Large intestine (tissue), 3 donors: ENCODE results near the gene MGLL. TPM values are rescaled to one million over a fixed set of nuclear protein-coding genes. Genes with fewer than 3 reads are reported as not detected.

Source experiments
- DNase-seq, 2 donors: peaks; one replicate each; pipeline versions ENCODE4 v3.0.0 to v3.0.0-alpha.2; 2013
- H3K27ac ChIP-seq: one replicate; pipeline ENCODE4 v1.5.1; 2013; ENCODE audit warnings: low read length
- H3K27me3 ChIP-seq: 2 replicates; pipeline ENCODE4 v1.6.1; 2013; ENCODE audit warnings: low read length; ENCODE audit not compliant: control insufficient read depth, insufficient read depth
- H3K36me3 ChIP-seq: 2 replicates; pipeline ENCODE4 v1.6.1; 2013; ENCODE audit warnings: low read length; ENCODE audit not compliant: control insufficient read depth, insufficient read depth
- H3K4me1 ChIP-seq: one replicate; pipeline ENCODE4 v1.6.1; 2013; ENCODE audit warnings: low read length; ENCODE audit not compliant: control insufficient read depth, insufficient read depth
- H3K4me3 ChIP-seq: one replicate; pipeline ENCODE4 v1.5.1; 2013; ENCODE audit warnings: low read length
- H3K9me3 ChIP-seq: one replicate; pipeline ENCODE4 v1.6.1; 2013; ENCODE audit warnings: mild to moderate bottlenecking, low read depth, low read length, moderate library complexity; ENCODE audit not compliant: control insufficient read depth
- WGBS: methylation state at CpG from one replicate; pipeline ENCODE4 v1.1.5; 2013; ENCODE audit warnings: low lambda C conversion rate; ENCODE audit not compliant: insufficient coverage; 5-methylcytosine and 5-hydroxymethylcytosine counted together
- polyA plus RNA-seq: library from polyadenylated mRNA; unstranded; fragments of 120-200 nt; gene quantifications from one replicate; pipeline ENCODE4 v1.2.1, GENCODE V29; 2013

Gene MGLL
- polyA plus RNA-seq, 1 donor, result 22.8 TPM

DNA sequence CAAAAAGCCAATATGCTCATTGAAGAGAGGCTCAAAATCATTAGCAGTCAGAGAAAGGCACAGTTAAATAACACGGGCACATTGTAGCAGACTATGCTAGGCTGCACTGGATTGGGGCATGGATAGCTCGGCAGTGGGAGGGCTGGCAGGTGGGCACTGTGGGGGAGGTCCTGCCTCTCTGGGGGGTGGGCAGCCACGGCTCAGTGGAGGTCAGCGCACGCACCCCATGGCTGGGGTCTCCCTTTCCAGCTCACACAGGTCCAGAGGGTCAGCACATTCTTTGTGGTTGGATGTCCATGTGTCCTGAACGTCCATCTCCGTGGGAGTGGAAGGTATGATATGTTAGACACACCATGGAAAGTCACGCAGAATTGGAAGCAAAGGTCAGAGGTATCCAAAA is 18.4 kb upstream of the MGLL start:
- Histone ChIP-seq H3K27ac (no peak overlapping the region), H3K36me3 (no peaks in the 10 kb centered on the region), H3K4me1 (peaks cover 10% of the 10 kb centered on the region), H3K9me3 (no peaks in the 10 kb centered on the region), H3K27me3 (no peaks in the 10 kb centered on the region), H3K4me3 (no peak overlapping the region)
- no peak for DNase-seq
- WGBS, result 78% methylated on average over 1 of the region's 8 CpGs

DNA sequence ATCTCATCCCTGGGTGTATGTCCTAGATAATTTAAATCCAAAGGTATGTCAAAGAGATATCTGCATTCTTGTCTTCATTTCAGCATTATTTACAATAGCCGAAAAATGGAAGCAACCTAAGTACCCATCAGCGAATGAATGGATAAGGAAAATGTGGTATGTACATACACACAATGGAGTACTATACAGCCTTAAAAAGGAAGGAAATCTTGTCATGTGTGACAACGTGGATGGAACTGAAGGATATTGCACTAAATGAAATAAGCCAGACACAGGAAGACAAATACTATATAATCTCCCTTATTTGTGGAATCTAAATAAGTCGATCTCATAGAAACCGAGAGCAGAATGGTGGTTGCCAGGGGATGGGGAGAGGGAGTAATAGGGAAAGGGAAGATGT is 16.8 kb upstream of the MGLL start:
- WGBS, result 100% methylated on average over 2 of the region's 5 CpGs
- no peak for DNase-seq
- Histone ChIP-seq H3K27ac (no peak overlapping the region), H3K4me1 (peaks cover 17% of the 10 kb centered on the region), H3K9me3 (no peaks in the 10 kb centered on the region), H3K36me3 (no peaks in the 10 kb centered on the region), H3K27me3 (no peaks in the 10 kb centered on the region), H3K4me3 (no peak overlapping the region)

DNA sequence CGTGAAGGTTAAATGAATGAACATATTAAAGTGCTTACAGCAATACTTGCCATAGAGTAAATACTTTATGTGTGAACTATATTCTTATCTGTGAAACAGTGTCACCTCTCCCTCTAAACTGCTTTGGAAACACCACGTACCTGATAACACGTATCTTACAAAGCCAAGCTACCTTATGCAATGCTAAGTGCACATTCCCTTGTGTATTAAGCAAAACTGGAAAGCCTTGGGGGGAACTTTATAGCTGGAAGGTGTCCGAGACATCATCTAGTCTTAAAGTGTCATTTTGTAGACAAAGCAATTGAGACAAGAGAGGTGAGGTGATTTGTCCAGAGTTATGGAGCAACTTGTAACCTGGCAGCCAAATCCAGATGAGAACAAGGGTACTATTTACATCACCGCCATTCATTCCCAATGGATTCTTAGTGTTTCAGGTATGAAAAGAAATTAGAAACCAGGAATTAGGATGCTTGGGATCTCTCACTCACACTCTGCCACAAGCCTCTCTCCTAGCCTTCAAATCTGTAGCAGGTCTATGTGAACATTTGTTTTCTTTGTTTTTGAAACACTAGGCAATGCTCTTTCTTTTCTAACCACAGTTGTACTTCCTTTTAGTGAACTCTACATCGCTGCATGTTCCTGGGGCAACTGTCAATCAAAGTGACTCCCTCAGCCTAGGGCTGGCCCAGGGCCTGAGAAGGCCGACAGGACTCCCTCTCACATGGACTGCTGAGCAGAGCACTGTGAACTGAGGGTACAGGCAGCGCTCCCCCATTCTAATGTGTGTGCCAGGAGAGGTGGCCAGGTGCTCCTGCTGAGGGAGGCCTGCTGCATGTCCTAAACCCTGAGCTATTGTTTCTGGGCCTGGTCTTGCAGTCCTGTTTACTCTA is 13.9 kb upstream of the MGLL start:
- Histone ChIP-seq H3K4me3 (no peak overlapping the region), H3K36me3 (no peaks in the 10 kb centered on the region), H3K9me3 (no peaks in the 10 kb centered on the region), H3K4me1 (peaks cover 20% of the 10 kb centered on the region), H3K27me3 (no peaks in the 10 kb centered on the region), H3K27ac (peak overlapping the region; percentile 63)
- peak; percentile 47 to 76 for DNase-seq
- WGBS, result 71% methylated on average over 1 of the region's 8 CpGs

DNA sequence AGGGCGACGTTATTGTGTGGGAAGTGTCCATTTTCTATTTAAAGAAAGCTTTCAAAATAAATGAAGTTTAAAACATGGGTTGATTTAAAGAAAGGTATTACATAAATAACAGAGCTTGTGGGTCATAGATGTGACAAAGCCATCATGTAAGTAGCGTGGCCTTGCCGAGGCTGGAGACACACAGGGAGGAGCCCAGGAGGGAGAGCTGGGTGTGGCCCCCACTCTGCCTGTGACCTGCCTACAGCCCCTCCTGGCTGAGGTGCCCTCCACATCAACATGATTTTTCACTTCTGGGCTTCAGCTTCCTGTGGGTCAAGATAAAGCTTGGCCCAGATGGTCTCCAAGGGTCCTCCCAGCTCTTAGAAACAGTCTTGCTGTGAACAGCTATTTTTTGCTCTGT is 12.5 kb upstream of the MGLL start:
- no peak overlapping the region for H3K4me3 ChIP-seq
- peaks cover 20% of the 10 kb centered on the region for H3K4me1 ChIP-seq
- H3K27me3 ChIP-seq, result no peaks in the 10 kb centered on the region
- DNase-seq, result no peak
- H3K27ac ChIP-seq, result peak overlapping the region; percentile 51
- no peaks in the 10 kb centered on the region for H3K9me3 ChIP-seq
- no CpG with 5 or more reads among the region's 4 CpGs for WGBS
- H3K36me3 ChIP-seq, result no peaks in the 10 kb centered on the region

DNA sequence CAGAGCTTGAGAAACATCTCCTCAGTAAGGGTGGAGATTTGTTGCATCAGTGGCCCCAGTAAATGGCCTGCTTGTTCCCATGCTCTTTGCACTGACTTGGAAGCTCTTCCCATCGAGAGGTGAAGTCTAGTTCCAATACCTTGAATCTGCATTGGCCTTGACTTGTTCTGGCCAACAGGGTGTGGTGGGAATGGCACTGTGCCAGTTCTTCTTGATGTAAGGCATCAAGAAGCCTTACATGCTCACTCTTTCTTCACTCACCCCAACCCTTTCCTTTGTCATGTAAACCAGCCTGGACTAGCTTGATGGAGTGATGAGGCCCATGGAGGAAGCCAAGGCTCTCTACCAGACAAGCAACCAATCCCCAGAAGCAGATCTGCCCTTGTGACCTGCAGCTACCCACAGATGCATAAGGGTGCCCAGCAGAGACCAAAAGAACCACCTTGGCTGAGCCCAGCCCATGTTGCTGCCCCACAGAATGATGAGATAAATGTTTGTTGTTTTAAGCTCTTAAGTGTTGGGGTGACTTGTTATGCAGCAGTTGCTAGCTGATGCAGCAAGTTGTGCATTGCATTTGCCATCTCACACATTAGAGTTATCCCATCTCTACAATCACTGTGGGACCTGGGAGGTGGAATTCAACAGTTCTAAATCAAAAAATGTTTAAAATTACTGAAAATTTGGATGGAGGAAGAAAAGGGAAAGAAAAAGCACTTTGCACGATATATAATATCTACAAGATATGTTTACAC is 11.1 kb upstream of the MGLL start:
- no peak overlapping the region for H3K4me3 ChIP-seq
- no peak for DNase-seq
- H3K27me3 ChIP-seq, result no peaks in the 10 kb centered on the region
- H3K9me3 ChIP-seq, result peaks cover 6% of the 10 kb centered on the region
- H3K36me3 ChIP-seq, result no peaks in the 10 kb centered on the region
- 100% methylated on average over 1 of the region's 2 CpGs for WGBS
- H3K4me1 ChIP-seq, result peaks cover 20% of the 10 kb centered on the region
- no peak overlapping the region for H3K27ac ChIP-seq

DNA sequence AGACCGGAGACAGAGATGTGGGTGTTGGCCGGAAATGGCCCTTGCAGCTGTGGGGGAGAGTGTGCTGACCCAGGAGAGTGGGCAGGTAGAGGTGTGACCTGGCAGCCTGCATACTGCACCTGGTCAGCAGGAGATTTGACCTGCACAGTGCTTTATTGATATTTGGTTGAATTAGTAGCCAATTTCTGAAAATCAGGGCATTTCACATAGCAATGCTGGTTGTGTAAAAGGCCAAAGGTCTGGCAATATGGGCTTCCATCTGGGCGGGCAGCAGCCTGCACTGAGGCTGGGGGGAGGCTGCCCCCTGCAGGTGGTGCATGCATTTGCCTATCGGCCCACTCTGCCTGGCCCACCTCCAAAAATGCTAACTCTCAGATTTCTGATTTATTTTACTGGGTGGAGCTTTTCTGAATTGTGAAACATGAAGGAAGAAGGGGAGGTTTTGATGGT is 9.4 kb upstream of the MGLL start:
- H3K36me3 ChIP-seq, result no peaks in the 10 kb centered on the region
- H3K4me1 ChIP-seq, result peaks cover 19% of the 10 kb centered on the region
- H3K4me3 ChIP-seq, result no peak overlapping the region
- H3K9me3 ChIP-seq, result peaks cover 12% of the 10 kb centered on the region
- no peak for DNase-seq
- no peaks in the 10 kb centered on the region for H3K27me3 ChIP-seq
- no peak overlapping the region for H3K27ac ChIP-seq
- WGBS, result no CpG with 5 or more reads among the region's 4 CpGs

DNA sequence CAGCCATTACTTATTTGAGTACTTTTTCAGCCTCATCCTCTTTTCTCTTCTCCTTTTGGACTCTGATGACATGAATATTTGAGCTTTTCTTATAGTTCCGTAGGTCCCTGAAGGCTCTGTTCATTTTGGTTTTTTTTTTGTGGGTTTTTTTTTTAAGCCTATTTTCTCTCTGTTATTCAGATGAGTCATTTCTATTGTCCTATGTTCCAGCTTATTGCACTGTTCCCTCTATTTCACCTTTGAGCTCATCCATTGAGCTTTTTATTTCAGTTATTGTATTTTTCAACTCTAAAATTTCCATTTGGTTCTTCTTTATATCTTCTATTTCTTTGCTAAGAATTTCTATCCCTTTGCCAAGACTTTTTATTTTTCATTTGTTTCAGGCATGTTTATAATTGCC is 7.2 kb upstream of the MGLL start:
- no peak for DNase-seq
- H3K27me3 ChIP-seq, result no peaks in the 10 kb centered on the region
- peaks cover 12% of the 10 kb centered on the region for H3K9me3 ChIP-seq
- H3K4me3 ChIP-seq, result no peak overlapping the region
- H3K36me3 ChIP-seq, result no peaks in the 10 kb centered on the region
- WGBS, result no CpG with 5 or more reads among the region's 1 CpG
- H3K27ac ChIP-seq, result no peak overlapping the region
- peaks cover 3% of the 10 kb centered on the region for H3K4me1 ChIP-seq

DNA sequence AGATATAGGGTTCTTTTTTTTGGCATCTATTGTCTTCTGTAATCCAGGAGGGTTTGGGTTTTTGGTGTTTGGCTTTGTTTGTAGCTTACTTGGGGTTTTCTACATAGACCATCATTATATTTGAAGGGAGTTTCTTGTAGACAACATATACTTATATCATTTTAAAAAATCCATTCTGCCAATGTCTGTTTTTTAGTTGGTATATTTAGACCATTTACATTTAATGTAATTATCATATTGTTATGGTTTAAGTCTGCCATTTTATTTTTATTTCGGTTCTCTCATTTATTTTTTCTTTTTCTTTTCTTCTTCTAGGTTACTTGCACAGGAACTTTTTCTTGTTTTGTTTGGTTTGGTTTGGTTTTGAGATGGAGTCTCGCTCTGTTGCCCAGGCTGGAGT is 5.5 kb upstream of the MGLL start:
- H3K9me3 ChIP-seq, result peaks cover 12% of the 10 kb centered on the region
- 91% methylated on average over 1 of the region's 2 CpGs for WGBS
- H3K27ac ChIP-seq, result no peak overlapping the region

DNA sequence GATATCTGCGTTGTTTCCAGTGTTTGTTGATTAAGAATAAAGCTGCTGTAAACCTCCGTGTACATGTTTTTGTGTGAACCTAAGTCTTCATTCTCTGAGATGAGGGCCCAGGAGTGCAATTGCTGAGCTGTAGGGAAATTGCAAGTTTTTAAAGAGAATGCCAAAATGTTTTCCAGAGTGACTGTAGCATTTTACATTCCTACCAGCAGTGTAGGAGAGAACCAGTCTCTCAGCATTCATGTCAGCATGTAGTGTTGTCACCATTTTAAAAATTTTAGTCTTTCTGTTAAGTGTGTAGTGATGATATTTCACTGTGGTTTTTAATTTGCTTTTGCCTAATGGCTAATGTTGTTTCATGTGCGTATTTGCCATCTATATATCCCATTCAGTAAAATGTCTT is 3.4 kb upstream of the MGLL start:
- H3K27me3 ChIP-seq, result no peaks in the 10 kb centered on the region
- no peaks in the 10 kb centered on the region for H3K36me3 ChIP-seq
- no peak overlapping the region for H3K4me3 ChIP-seq
- no CpG with 5 or more reads among the region's 3 CpGs for WGBS
- no peak for DNase-seq
- H3K9me3 ChIP-seq, result peaks cover 12% of the 10 kb centered on the region
- H3K27ac ChIP-seq, result no peak overlapping the region
- H3K4me1 ChIP-seq, result peaks cover 20% of the 10 kb centered on the region

More for the DNA sequence above, 5.5 kb upstream of the MGLL start:
- Histone ChIP-seq H3K27me3 (no peaks in the 10 kb centered on the region), H3K36me3 (no peaks in the 10 kb centered on the region), H3K4me1 (peaks cover 7% of the 10 kb centered on the region), H3K4me3 (no peak overlapping the region)
- DNase-seq, result no peak

DNA sequence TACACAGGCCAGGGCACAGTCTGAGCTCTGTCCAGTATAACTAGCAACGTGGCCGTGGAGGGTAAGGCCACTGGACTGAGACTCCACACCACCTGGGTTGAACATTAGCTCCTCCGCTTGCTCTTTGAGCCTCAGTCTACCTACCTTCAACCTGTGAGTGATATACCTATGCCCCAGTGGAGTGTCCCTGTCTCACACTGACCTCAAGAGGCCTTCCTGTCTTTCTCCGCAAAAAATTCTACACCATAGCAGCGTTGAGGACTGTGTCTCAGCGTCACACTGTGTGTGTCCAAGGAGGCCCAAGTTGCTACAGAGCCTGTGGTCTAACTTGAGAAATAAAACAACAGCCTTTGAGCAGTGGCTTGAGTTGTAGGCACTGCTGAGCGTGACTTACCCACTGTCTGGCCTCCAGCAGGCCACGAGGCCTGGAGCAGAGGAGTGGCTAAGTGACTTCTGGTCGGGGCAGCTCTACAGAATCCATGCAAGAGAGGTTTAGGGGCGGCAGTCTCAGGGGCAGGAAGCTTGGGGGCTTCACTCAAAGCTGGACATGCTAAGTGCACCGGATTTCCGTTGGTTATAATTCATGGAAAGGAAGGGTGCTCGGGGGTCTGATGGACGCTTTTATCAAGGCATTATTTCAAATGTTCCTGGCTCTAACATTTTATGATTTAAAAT is 2.0 kb upstream of the MGLL start:
- no peaks in the 10 kb centered on the region for H3K36me3 ChIP-seq
- H3K27me3 ChIP-seq, result no peaks in the 10 kb centered on the region
- WGBS, result 100% methylated on average over 1 of the region's 14 CpGs
- no peak for DNase-seq
- H3K4me1 ChIP-seq, result peaks cover 35% of the 10 kb centered on the region
- H3K4me3 ChIP-seq, result no peak overlapping the region
- H3K27ac ChIP-seq, result no peak overlapping the region
- H3K9me3 ChIP-seq, result peaks cover 8% of the 10 kb centered on the region
